ENCODE results near the gene EIF2AK3. TPM values are rescaled to one million over a fixed set of nuclear protein-coding genes. Genes with fewer than 3 reads are reported as not detected.

EIF2AK3 gene
- total and polyA plus RNA-seq, 2 experiments from 2014 or later = 19.5 to 41.9 TPM

DNA sequence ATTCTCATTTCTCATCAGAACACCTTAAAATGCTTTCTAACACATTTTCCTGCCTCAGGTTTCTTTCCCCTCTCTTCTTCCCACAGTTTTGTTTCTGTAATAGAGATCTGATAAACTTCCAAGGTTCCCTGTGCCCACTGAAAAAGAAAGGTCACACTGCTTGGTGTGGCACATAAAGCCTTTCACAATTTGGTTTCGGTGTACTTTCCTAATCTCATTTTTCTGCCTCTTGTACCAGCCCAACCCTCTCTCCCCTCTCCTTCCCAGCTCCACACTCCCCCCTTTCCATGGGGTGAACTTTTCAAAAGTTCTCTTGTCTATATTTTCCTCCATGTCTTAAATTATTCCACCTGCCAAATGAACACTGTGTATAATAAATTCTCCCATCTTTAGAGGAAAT, 7.2 kb downstream of the EIF2AK3 start:
- H3K27ac ChIP-seq = no peak overlapping the region
- no peaks in the 10 kb centered on the region for H3K9me3 ChIP-seq (ENCODE audit: low read depth)
- no peaks in the 10 kb centered on the region for H3K36me3 ChIP-seq (replicated peaks; ENCODE audit: insufficient read depth, low read depth)
- WGBS (ENCODE audit: low lambda C conversion rate, missing lambda C conversion rate) = 83% methylated on average over 1 of the region's 1 CpG
- H3K79me2 ChIP-seq = peaks cover 100% of the 10 kb centered on the region
- H3K9me2 ChIP-seq (replicated peaks; ENCODE audit: insufficient read depth) = no peaks in the 10 kb centered on the region
- H4K20me1 ChIP-seq (ENCODE audit: insufficient read depth, poor library complexity, severe bottlenecking) = peaks cover 66% of the 10 kb centered on the region
- DNase-seq (ENCODE audit: low spot score) = no peak
- no peaks in the 10 kb centered on the region for H3K27me3 ChIP-seq
- no peak overlapping the region for H3K4me2 ChIP-seq
- H3K4me3 ChIP-seq = no peak overlapping the region
- no peak overlapping the region for H2AFZ ChIP-seq
- H3K4me1 ChIP-seq (ENCODE audit: insufficient read depth) = peaks cover 7% of the 10 kb centered on the region
- TF ChIP-seq, protein P1, sequence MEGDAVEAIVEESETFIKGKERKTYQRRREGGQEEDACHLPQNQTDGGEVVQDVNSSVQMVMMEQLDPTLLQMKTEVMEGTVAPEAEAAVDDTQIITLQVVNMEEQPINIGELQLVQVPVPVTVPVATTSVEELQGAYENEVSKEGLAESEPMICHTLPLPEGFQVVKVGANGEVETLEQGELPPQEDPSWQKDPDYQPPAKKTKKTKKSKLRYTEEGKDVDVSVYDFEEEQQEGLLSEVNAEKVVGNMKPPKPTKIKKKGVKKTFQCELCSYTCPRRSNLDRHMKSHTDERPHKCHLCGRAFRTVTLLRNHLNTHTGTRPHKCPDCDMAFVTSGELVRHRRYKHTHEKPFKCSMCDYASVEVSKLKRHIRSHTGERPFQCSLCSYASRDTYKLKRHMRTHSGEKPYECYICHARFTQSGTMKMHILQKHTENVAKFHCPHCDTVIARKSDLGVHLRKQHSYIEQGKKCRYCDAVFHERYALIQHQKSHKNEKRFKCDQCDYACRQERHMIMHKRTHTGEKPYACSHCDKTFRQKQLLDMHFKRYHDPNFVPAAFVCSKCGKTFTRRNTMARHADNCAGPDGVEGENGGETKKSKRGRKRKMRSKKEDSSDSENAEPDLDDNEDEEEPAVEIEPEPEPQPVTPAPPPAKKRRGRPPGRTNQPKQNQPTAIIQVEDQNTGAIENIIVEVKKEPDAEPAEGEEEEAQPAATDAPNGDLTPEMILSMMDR (IDR thresholded peaks at IDR 0.05; ENCODE audit: poor library complexity) = no peak
- TF ChIP-seq EZH2 (IDR thresholded peaks at IDR 0.05; ENCODE audit: borderline replicate concordance) = no peak
- TF ChIP-seq EZH2phosphoT487 (IDR thresholded peaks at IDR 0.05; ENCODE audit: low read depth, severe bottlenecking, unreplicated experiment) = no peak

GRCh38 chr2:88615822-88616221, 11.4 kb downstream of the EIF2AK3 start:
- Histone ChIP-seq H3K36me3 (replicated peaks; ENCODE audit: insufficient read depth, low read depth) (no peaks in the 10 kb centered on the region), H3K4me3 (no peak overlapping the region), H2AFZ (no peak overlapping the region), H4K20me1 (ENCODE audit: insufficient read depth, poor library complexity, severe bottlenecking) (peaks cover 45% of the 10 kb centered on the region), H3K27ac (no peak overlapping the region), H3K4me1 (ENCODE audit: insufficient read depth) (peaks cover 5% of the 10 kb centered on the region), H3K79me2 (peaks cover 94% of the 10 kb centered on the region), H3K4me2 (no peak overlapping the region), H3K27me3 (no peaks in the 10 kb centered on the region), H3K9me3 (ENCODE audit: low read depth) (no peaks in the 10 kb centered on the region), H3K9me2 (replicated peaks; ENCODE audit: insufficient read depth) (no peaks in the 10 kb centered on the region)
- WGBS (ENCODE audit: low lambda C conversion rate, missing lambda C conversion rate) = 95% methylated on average over 3 of the region's 3 CpGs
- TF ChIP-seq, protein P1 (IDR thresholded peaks at IDR 0.05; ENCODE audit: poor library complexity) = no peak
- DNase-seq (ENCODE audit: low spot score) = no peak

DNA sequence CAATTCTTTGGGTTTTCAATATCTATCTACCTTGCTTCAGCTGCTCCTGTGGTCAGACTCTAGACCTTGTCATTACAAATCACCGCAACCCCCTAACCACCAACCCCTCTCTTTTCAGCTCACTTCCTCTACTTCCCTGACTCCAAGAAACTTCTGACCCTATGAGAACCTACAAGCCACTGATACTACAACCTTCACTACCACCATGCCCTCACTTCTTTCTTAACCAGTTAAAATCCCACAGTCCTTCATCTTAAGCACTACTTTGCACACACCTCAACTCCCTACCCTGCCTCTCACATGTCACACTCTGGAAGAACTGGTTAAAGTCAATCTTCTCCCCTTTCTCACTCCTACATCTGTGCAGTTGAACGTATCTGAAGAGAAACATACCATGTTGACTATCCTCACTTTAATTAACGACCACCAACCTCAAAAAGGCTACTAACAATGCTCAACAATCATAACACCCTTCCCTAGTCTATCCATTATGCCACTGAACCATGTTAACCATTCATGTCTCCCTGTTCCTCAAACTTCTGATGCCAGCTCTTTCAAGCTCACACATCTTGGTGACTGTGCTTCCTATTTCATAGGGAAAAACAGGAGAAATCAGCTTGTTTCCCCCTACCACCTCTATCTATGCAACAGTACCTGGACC, 12.6 kb downstream of the EIF2AK3 start:
- H3K79me2 ChIP-seq = peaks cover 91% of the 10 kb centered on the region
- peak overlapping the region; percentile 5 for H3K4me2 ChIP-seq
- 95% methylated on average over 3 of the region's 3 CpGs for WGBS (ENCODE audit: low lambda C conversion rate, missing lambda C conversion rate)

More for the DNA sequence above, 12.6 kb downstream of the EIF2AK3 start:
- TF ChIP-seq EZH2phosphoT487 (IDR thresholded peaks at IDR 0.05; ENCODE audit: low read depth, severe bottlenecking, unreplicated experiment) = no peak
- TF ChIP-seq EZH2 (IDR thresholded peaks at IDR 0.05; ENCODE audit: borderline replicate concordance) = no peak
- TF ChIP-seq, protein P1 (IDR thresholded peaks at IDR 0.05; ENCODE audit: poor library complexity) = no peak
- Histone ChIP-seq H3K27me3 (no peaks in the 10 kb centered on the region), H3K27ac (peak overlapping the region; percentile 45), H3K4me3 (no peak overlapping the region), H4K20me1 (ENCODE audit: insufficient read depth, poor library complexity, severe bottlenecking) (peaks cover 36% of the 10 kb centered on the region), H3K4me1 (ENCODE audit: insufficient read depth) (peaks cover 5% of the 10 kb centered on the region), H3K9me3 (ENCODE audit: low read depth) (no peaks in the 10 kb centered on the region), H2AFZ (no peak overlapping the region), H3K9me2 (replicated peaks; ENCODE audit: insufficient read depth) (no peaks in the 10 kb centered on the region), H3K36me3 (replicated peaks; ENCODE audit: insufficient read depth, low read depth) (no peaks in the 10 kb centered on the region)
- no peak for DNase-seq (ENCODE audit: low spot score)
